ENCODE measurements around the gene DPM3.
"Not testable (repeated sequence)": the region's sequence is repeated elsewhere in the genome, so short reads cannot be mapped to it uniquely, and the experiment has no call there.

DPM3 gene

DNA sequence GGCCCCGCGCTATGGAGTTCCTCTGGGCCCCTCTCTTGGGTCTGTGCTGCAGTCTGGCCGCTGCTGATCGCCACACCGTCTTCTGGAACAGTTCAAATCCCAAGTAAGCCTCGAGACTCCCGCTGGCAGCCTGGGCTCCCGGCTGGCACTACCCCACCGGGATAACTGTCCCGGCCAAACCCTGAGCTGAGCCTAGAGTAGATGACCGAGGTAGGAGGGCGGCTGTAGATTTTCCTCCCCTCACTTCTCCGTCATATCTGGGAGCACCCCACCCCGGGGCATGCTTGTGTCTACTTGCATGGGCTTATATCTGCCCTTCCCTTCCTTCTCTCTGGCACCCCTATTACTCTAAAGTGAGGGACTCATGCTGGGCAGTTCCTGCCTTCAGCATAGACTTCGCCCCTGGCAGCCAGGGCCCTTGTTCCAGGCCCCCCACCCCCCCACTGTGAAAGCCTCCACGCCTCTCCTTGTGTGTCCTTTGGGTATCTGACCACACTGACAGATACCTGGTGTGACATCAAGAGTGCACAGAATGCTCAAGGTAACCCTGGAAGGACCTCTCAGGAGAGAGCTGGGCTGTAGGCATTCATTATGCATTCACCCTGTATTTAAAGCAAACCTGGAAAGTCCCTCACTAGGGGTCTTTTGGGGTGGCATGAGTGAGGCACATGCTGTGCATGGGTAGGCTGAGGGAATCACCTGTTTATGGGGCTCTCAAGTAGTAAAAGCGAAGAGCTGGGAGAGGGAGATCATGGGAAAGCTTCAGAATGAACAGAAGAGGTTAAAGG is 12.2 kb downstream of the DPM3 start:
- Histone ChIP-seq H3K27ac (peak overlapping the region; percentile 51 to 98 (median 91)), H3K4me3 (peak overlapping the region; percentile 52 to 67 (median 61))

DNA sequence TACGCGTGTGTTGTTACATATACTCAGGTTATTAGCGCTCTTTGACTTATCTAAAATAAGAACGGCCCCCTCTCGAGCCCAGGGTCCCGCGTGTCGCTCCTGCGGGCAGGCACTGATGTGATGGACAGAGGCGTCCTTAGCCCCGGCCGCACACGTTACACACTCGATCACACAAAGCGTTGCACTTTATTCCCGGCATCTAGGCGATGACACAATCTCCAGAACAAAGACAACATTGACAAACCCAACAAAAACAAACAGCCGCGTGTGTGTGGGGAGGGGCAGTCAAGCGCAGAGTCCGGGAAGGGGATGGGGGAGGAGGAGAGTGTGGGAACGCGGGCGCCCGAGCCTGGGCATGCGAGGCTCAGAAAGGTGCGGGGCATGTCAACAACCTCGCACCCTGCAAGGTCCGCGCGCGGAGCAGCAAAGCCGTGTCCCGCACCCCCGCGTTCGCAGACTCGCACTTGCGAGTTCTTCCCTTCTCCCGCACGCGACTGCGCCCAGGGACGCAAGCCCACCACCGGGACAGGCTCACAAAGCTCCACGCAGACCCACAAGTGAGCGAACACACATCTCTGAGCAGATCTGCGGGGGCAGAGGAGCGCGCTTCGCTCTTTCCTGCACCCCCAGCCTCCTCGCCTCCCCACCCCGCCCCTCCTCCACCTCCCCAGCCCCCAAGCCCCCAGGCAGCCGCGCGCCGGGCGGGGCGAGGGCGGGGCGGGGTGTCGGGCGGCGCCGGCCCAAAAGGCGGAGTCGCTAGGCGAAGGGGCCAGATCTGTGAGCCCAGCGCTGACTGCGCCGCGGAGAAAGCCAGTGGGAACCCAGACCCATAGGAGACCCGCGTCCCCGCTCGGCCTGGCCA is 13.0 kb downstream of the DPM3 start, which contains the start of gene EFNA1:
Gene EFNA1, plus strand, starts transcription at position 772 of the 862 bp plus-strand sequence. CDS start 102 bp downstream, outside the sequence.
- Histone ChIP-seq H3K4me3 (peak within 1 kb of the TSS; percentile 52 to 67 (median 61)), H3K27ac (peak within 1 kb of the TSS; percentile 51 to 98 (median 91))

DNA sequence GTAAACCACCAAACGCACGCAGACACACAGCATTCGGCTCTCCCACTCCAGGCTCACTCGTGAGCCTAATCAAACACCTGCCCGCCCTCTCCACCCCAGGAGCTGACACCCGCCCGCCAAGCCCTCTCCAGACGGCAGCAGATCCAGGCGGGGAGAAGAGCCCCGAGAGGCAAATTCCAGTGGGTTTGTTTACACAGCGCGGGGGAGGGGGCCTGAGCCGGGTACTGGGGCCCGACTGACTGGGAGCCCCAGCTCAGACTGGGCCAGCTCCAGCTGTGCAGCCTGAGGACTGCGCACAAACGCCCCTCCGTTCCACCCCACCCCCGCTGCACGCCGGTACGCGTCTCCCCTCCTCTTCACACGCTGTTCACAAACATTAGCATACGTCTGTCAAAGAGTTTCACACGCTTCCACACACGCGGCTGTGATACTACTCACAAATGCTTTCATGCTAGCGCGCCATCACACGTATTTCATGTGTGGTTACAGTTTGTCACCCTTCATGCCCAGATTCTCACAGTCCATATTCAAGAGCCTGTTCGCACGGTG is 13.7 kb downstream of the DPM3 start:
- H3K4me3 ChIP-seq: peak overlapping the region; percentile 52 to 67 (median 61)
- peak overlapping the region in 20 of 21 experiments; percentile 58 to 98 (median 92) for H3K27ac ChIP-seq

DNA sequence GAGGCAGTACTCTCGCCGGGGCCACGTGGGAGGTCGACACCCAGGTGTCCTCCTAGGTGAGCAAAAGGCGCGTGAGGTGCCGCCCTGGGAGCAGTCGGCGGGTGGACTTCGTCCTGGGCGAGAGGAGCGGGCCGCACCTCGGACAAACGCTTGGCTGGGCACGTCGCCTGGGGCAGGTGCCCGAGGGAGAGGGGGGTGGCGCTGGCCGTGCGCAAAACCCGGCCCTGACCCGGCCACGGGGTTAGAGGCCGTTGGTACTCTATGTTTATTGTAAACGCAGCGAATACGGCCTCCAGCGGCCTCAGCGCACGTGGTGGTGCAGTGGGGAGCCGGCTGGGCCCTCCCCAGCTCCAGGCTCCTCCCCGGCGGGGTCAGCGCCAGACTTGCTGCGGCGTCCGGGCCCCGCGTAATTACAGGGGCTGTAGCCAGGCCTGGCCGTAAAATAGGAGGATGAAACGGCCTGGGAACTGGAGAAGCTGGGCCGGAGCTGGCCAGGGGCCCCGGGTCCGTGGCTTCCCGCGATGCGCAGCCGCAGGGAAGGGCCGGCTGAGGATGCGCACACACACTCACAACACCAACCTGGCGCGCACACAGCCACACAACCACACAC is 14.3 kb downstream of the DPM3 start:
- Histone ChIP-seq H3K27ac (peak overlapping the region in 20 of 21 experiments; percentile 58 to 98 (median 92)), H3K4me3 (peak overlapping the region; percentile 52 to 67 (median 61))

DNA sequence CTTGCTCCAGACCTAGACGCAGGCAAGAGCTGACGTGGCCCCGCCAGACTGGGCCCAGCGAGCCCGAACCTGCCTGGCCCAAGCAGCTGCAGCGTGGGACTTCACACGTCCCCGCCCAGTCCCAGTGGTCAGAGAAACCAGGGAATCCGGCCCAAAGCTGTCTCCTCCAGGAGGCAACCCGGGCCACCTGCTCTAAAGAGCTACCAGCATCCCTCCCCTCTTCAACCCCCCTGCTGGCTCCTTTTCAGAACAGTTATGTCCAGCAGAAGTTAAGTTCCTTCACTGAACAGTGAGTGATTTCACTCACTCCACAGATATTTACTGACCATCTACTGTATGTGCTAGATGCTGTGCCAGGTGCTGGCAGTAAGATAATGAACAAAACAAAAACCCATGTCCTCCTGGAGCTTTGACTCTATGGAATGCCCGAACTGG is 14.8 kb downstream of the DPM3 start:
- H3K27ac ChIP-seq: peak overlapping the region in 15 of 21 experiments; percentile 58 to 98 (median 94)
- H3K4me3 ChIP-seq: peak overlapping the region in 1 of 7 experiments; percentile 66

DNA sequence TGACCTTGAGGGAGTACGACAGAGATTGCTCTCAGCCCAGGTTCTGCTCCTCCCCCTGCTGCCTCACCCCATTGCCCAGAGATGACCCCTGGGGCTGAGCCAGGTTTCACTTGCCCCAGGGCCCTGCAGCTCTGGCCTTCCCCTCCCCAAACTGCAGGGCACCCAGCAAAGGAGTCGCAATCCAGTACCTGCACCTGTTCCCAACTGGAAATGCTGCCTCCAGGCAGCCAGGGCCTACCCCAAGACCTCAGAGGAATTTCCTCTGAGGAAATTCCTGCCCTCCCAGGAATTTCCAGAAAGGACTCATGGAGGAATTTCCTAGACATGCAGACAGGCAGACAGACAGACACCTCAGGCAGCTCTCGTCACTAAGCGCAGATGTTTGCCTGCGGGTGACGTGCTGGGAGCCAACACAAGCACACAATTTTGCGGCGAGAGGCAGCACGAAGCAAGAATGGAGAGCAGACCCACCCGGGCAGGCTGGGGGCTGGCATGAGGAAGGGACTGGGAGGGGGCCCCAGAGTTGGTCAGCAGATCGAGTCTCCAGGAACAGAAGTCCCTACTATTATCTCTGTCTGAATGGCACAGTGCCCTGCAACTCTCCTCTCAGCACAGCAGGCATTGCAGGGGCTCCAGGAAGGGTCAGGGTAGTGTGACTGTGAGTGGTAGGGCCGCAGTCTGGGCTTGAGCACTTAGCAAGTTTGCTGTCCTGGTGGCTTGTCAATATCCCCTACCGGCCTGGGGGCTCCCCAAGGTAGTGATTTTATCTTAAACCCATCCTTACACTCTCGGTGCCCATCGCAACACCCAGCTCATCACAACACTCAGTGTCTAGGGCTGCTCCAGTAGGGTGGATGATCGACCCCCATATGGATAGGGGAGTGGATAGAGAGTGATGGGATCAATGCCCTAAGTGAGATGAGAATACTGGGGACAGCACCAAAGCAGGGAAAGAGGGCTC is 15.5 kb downstream of the DPM3 start:
- no peak overlapping the region for H3K4me3 ChIP-seq

DNA sequence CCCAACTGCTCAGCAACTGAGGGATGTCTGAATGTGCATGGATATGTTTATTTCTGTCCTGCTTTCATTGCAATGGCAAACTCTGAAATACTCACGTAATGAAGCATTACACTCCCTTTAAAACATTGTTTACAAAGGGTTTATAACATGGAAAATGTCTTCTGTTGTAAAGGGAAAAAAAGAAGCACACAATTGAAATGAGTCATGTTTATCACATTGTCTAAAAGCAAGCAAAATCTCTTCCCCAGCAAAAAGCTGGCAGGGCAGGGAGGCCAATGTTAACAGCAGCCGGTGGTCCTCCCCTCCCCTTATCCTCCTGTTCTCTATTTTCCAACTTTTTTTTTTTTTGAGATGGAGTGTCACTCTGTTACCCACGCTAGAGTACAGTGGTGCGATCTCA is 16.5 kb downstream of the DPM3 start:
- peak overlapping the region in 2 of 21 experiments; percentile 91 to 96 for H3K27ac ChIP-seq
- H3K4me3 ChIP-seq: no peak overlapping the region

More for the DNA sequence above, 15.5 kb downstream of the DPM3 start:
- peak overlapping the region in 10 of 21 experiments; percentile 1 to 98 (median 92) for H3K27ac ChIP-seq

DNA sequence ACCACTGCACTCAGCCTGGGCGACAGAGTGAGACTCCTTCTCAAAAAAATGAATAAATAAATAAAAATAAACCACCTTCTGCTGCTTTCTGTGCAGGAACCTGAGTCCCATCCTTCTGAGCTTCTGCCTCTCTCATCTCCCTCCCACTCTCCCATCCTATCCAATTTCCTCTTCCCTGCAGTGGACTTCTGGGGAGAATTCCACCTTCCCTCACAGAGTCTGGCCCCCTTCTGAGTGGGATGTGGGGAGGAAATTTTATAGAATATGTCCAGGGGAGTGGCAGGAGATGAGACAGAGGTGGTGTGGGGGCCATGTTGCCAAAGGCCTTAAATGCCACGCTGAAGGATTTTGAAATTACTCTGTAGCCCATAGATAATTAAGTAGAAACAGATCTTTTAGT is 18.0 kb downstream of the DPM3 start:
- no peak overlapping the region for H3K4me3 ChIP-seq
- no peak overlapping the region for H3K27ac ChIP-seq

DNA sequence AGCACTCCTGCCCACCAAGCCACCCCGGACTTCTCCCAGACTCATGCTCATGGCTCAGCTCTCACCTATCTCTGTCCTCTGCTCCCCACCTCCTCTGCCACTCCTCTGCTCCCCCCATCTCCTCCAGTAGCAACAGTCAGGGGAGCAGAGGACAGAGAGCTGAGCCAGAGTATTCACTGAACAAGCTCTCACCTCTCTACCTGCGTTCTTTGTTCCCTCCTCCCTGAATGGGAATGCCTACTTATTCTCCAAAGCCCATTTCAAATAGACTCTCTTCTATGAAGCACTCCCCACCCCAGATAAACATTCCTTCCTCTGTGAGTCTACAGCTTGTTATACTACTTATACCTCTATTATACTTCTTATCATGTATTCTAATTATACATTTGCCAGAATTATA is 19.1 kb downstream of the DPM3 start:
- Histone ChIP-seq H3K4me3 (no peak overlapping the region), H3K27ac (no peak overlapping the region)

DNA sequence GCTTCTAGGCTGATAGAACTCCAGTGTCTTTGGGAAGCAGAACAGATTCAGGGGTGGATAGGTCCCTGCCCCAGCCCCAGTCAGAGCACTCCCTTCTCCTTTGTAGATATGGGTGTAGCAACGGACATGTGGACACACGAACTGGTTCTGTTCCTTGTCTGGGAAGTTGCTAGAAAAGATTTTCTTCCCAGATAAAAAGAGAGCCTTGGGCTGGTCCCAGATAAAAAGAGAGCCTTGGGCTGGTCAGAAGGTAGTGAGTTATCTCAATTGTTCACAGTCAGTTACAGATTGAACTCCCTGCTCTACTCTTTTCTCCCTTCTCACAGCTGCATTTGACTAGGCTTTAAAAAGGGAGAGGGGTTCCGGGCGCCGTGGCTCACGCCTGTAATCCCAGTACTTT is 20.1 kb downstream of the DPM3 start:
- H3K4me3 ChIP-seq: no peak overlapping the region
- H3K27ac ChIP-seq: peak overlapping the region in 3 of 21 experiments; percentile 19 to 59 (median 32)

DNA sequence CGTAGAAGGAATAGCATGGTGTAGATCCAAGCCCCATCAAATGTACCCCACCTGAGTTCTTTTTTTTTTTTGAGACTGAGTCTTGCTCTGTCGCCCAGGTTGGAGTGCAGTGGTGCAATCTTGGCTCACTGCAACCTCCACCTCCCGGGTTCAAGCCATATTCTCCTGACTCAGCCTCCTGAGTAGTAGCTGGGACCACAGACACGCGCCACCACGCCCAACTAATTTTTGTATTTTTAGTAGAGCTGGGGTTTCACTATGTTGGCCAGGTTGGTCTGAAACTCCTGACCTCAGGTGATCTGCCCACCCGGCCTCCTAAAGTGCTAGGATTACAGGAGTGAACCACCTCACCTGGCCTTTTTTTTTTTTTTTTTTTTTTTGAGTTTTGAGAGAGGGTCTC is 22.2 kb downstream of the DPM3 start:
- not testable (repeated sequence) for H3K4me3 ChIP-seq, H3K27ac ChIP-seq

DNA sequence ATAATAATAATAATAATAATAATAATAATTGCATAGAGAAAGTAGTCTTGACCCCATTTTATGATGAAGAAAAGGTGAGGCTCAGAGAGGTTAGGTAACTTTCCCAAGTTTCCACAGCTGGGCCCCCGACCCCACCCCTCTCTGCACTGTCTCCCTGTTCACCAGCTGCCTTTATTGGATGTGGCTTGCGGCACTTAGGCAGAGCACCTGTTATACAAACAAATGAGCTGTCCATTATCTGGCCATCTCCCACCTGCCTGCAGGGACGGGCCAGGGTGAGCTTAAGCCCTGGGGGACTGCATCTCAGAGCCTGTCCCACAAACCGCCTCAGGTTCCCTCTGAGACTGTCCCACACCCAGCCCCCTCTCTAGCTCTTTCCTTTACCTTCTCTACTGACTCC is 22.7 kb downstream of the DPM3 start:
- Histone ChIP-seq H3K27ac (no peak overlapping the region), H3K4me3 (no peak overlapping the region)

DNA sequence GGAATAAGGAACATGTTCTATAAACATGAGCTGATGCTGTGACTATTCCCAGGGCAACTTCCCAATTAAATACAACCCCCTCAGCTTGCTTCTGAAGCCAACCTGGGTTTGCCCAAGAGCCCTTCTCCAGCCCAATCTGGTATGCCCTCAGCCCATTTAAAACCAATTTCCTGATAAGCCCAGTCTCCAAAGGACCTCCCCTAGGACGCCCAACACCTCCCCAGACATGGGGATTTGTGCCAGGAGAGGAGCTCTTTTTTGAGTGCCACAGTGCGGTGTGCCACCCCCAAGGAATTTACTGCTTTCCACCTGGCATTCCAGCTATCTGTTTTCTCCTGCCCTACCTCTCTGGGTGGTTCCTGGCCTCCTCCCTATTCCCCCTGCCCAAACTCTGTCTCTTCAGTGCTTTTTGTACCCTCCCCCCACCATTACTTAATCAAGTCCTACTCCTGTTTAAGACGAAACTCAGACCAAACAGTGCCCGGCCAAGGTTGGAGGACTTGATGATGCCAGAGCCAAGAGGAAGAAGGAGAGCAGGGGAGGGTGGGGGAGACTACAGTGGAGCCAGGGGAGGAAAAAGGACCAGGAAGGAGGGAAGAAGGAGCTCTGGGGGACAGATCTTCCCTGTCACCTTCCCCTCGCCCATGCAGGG is 24.1 kb downstream of the DPM3 start:
- no peak overlapping the region for H3K4me3 ChIP-seq
- H3K27ac ChIP-seq: peak overlapping the region in 1 of 21 experiments; percentile 64

DNA sequence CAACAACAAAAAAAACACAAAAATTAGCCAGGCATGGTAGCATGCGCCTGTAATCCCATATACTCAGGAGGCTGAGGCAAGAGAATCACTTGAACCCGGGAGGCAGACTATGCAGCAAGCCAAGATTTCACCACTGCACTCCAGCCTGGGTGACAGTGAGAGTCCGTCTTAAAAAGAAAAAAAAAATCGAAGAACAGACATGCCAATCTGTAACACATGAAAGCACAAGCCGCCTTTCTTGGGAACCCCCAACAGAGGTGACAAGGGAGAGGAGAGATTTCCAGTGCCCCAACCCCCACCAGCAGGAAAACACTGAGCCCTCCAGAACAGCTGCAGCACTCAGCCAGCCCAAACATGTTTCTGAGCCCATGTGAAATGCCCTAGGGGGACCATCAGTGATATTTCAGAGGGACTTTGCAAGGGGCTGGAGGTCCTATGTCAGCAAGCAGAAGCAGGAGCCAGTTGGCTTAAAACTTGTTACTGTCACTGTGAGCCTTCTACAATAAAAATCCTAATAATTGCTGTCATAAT is 26.8 kb downstream of the DPM3 start:
- no peak overlapping the region for H3K27ac ChIP-seq
- no peak overlapping the region for H3K4me3 ChIP-seq

DNA sequence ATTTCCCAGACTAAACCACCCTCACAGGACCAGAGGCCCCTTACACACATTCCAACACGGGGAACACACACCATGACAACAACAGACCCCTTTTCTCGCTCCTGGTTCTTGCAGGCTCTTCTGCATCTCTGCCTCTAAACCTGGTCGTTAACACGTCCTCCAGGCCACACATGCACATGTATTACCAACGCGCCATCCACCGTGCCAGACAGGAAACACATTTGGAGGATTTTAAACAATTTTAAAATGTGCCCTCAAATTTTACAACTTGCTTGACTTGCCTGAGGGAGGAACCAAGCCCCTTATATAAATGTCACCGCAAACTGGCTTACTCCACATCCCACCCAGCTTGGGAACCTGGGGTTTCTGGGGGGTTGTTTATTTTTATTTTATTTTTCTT is 29.5 kb downstream of the DPM3 start:
- Histone ChIP-seq H3K27ac (no peak overlapping the region), H3K4me3 (no peak overlapping the region)

DNA sequence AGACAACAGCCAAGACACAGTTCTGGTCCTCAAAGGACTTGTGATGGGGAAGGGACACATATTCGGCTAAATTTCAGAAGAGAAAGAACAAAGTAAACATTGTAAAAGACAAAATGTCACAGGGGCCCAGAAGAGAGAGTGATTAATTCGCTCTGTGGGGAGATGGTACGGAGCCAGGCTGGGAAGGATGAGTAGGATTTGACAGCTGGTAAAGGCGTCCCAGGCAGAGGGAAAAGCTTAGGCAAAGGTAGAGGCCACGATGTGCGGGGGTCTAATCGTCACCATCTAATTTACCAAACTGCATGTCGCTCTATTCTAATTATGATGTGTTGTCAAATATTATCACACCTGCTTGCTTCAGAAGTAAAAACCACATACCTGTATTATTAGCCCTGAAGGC is 29.9 kb downstream of the DPM3 start:
- Histone ChIP-seq H3K4me3 (no peak overlapping the region), H3K27ac (no peak overlapping the region)

DNA sequence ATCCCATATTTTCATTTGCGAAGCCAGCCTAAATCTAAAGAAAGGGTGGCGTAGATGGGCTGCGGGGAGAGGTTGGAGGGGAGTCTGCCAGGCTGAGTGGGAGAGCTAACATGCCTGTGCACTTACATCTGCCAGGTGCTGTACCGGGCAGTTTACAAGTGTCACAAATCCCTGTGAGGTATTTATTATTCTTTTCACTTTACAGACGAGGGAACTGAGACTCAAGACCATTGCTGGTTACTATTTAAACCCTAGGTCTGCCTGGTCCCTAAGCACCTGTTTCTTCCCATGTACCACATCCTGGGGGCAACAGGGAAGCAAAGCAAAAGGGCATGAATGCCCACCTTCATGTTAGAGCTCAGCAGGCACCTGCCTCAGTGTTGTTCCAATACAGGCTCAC is 32.0 kb downstream of the DPM3 start:
- H3K27ac ChIP-seq: no peak overlapping the region
- H3K4me3 ChIP-seq: no peak overlapping the region
